Measurements from ENCODE around the gene SLC7A4.
"Not testable (repeated sequence)": the region's sequence is repeated elsewhere in the genome, so short reads cannot be mapped to it uniquely, and the experiment has no call there.

Gene SLC7A4, protein sequence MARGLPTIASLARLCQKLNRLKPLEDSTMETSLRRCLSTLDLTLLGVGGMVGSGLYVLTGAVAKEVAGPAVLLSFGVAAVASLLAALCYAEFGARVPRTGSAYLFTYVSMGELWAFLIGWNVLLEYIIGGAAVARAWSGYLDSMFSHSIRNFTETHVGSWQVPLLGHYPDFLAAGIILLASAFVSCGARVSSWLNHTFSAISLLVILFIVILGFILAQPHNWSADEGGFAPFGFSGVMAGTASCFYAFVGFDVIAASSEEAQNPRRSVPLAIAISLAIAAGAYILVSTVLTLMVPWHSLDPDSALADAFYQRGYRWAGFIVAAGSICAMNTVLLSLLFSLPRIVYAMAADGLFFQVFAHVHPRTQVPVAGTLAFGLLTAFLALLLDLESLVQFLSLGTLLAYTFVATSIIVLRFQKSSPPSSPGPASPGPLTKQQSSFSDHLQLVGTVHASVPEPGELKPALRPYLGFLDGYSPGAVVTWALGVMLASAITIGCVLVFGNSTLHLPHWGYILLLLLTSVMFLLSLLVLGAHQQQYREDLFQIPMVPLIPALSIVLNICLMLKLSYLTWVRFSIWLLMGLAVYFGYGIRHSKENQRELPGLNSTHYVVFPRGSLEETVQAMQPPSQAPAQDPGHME

DNA sequence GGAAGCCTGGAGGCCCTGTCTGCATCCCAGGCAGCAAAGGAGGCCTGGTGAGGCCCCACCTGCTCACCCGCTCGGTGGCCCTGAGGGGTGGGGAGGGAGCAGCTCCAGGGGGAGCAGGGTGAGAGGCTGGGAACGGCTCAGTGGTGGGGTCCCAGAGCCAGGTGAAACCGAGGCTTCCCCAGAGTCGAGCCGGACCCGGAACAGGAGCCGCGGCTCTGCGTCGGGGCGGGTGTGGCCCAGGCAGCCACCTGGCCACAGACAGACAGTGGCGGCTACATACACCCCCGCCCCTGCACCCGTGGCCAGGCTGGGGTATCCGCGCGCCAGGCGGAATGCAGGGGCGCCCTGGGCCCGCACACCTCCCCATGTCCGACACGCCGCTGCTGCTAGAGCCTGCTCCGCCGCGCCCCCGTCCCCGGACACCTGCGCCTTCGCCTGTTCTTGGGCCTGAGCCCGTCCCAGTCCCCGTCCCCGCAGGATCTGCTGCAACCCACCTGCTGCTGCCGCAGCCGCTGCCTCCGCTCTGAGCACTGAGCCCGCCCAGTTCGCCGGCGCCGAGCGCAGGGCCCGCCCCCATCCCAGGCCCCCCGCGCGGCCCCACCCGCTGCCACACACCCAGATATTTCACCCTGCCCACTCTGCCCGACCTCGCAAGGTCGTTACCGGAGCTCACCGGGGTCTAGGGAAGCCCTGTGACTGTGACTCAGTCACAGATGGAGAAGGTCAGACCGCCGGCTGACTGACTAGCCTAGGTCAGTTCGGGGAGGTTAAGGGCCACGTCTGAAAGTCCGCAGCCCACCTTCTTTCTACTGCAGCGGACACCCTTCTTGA is at the start of gene SLC7A4:
Gene SLC7A4, minus strand, starts transcription at position 525 of the 831 bp plus-strand sequence. CDS start 749 bp downstream, outside the sequence.
- peak in 11 of 56 donors; percentile 2 to 59 (median 26) for DNase-seq

DNA sequence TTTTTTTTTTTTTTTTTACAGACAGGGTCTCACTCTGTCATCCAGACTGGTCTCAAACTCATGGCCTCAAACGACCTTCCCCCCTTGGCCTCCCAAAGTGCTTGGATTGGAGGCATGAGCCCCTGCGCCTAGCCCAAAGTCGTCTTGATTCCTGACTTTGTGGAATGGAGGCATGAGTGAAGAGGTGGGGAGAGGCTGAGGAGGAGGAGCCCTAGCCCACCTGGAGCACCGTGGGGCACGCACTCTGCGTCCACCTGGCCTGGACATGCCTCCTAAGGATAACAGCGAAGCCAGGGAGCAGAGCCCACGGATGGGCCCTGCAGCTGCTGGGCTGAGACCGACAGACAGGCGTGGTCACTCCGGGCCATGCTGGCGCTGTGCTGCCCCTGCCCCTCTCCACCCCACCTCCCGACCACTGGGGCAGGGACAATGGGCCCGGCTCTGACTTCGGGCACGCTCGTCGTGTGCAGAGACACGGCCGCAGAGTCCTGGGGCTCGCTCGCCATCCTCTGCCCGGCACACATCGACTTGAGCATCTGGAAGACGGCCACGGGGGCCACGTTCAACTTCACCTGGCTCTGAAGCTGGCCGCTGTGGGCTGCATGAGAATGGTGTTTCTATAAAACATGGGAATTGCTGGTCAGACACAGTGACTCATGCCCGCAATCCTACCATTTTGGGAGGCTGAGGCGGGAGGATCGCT is 48.2 kb upstream of the SLC7A4 start:
- no peak for DNase-seq

DNA sequence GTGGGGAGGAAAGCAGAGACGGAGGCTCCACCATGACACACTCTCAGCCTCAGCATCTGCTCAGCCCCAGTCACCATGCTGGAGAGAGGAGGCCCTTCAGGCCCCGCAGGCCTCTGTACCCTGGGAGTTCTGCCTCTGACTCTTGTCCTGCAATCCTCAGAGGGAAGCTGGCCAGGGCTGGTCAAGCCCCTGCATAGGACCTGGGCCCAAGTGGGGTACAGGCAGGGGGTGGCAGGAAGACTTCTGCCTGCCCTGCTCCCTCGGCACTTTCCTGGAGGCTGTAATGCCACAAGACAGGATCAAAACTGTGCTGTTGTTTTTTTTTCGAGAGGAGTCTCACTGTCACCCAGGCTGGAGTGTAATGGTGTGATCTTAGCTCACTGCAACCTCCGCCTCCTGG is 47.1 kb upstream of the SLC7A4 start:
- no peak for DNase-seq

DNA sequence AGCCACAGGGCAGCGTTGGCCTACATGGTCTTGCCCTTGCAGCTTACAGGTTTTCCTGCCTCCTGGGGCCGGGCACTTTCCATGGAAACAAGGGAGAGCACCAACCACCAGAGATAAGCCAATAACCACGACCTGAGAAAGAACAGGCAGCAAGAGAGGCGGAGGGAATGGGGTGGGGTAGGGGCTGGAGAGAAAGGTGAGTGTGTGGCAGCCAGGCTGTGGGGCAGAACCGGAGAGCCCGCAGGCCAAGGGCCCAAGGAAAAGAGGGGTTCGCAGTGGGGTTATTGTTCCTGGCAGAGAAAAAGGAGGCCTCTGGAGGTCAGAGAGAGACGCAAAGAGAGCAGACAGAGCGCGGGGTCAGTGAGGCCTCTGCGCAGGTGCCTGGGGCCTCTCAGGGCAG is 46.6 kb upstream of the SLC7A4 start:
- no peak for DNase-seq

DNA sequence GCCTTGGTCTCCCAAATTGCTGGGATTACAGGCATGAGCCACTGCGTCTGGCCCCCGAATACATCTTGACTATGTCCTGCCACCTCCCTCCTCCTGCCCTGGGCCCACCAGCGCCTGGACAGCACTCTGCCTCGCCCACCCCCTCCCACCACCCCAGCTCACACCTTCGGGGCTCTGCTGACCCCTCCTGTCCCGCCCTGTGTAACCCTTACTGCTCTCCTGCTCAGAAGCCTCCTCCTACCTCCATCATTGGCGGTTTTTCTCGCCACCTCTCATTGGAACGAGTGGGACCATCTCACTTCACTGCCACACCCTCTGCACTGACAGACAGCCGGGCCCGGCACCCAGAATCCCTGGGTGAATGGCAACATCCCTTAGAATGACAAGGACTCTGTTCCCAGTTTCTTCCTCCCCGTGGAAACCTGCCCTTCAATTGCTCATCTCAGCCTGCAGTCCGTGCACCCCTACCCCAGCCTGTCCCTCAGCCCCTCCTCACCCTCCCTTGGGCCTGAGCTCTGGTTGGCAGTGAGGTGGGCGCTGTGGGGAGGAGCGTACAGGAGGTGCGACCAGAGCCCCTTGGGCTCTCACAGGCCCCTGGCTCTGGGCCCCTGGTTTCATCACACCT is 45.6 kb upstream of the SLC7A4 start:
- no peak for DNase-seq

DNA sequence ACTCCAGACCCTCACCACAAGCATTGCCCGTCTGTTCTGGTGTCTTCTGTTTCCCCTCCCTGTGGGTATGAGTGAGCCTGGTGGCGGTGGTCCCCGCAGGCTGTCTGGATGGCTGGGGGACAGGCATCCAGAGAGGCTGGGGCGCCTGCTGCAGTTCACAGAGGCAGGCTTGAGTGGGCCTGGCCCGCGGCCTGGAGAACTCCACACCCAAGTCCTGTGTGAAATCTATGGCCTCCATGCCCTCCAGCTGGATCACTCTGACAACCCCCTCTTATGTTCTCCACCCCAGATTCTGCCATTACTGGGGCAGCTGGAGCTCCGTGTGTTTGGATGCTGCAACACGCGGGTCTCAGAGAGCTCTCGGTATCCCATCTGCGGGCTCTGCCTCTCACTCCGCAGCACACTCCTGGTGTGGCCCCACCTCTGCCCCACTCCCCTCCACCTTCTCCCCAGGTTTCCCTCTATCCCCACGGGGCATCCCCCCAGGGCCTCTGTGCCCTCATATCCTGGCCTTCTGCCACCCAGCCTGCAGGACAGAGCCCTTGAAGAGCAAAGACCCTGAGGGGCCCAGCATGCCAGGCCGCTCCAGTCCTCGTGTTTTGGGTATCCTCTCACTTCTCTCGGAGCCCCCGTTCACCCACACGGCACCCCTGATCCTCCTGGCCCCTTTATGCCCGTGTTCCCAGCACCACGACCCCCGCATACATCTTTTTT is 44.7 kb upstream of the SLC7A4 start:
- DNase-seq, result no peak

DNA sequence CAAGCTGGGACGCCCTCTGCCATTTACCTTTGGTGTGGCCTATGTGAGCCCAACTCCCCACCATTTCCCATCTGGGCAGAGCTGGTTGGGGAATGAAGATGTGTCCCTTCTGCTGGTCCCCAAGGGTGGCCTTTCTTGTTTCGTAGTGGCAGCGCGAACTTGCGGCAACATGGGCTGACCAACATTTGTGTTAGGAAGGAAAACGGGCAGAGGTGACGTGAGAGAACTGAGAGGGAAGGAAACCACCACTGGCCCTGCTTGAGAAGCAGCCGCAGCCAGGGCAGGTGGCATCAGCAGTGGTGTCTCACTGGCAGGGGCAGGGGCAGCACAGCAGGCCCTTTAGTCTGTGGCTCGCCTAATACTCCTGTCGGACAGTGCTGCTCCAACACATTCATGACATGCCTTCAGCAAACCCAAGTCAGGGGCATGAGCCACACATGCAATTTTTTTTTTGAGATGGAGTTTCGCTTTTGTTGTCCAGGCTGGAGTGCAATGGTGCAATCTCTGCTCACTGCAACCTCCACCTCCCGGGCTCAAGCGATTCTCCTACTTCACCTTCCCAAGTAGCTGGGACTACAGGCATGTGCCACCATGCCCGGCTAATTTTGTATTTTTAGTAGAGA is 43.3 kb upstream of the SLC7A4 start:
- DNase-seq, result no peak

DNA sequence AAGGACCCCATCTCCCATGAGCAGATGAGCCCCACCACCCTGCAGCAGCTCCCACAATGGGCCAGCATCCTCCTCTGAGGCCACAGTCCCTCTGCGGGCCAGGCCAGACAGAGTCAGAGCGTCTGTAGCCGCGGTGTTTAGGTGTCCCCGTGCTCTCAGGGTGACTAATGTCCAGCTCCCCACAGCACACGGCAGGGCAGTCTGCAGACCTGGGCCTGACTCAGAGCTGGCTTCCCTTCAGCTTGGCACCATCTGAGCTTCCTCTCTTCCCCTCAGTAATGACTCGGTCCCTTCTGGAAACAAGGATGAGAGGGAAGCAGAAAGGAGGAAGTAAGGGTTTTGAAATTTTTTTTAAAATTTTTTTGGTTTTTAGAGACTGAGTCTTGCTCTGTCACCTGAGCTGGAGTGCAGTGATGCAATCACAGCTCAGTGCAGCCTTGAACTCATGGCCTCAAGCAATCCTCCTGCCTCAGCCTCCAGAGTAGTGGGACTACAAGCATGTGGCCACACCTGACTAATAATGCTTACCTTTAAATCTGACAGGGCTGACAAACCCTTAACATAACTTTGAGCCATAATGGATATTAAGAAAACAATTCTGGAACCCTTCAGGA is 41.8 kb upstream of the SLC7A4 start:
- no peak for DNase-seq

DNA sequence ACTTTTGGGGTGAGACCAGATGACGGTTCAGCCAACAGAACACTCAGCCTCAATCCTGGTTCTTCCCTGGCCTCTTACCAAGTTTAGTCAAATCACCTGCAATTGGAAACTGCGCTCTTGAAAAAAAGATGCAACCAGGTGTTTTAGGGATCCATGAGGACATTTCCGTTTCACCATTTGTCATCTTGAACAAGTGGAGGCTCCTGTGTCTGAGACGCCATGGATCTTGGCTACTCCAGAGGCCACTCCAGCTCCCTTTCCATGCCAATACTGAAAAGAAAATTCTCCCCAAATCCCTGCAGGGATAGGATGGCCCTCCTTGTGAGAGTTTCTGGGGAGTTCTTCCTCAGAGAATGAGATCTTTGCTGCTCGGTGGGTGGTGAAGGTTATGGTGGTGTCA is 41.1 kb upstream of the SLC7A4 start:
- DNase-seq, result no peak

DNA sequence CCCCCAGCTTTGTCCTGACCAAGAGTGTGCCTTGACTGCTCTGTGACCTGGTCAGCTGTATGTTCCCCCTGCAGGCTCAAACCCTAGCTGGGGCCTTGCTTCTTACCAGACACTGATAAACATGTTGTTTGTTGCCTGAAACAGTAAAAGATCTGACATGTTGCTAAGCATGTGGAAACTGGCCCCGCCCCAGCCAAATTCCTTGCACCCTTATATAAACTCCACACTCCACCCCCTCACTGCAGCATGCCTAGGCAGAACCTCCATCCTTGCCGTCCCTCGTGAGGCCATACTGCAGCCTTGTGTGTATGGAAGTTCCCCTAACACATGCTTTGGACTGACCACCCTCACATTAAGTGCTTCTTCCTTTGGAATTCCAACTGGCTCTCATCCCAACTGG is 40.7 kb upstream of the SLC7A4 start:
- DNase-seq, result no peak

DNA sequence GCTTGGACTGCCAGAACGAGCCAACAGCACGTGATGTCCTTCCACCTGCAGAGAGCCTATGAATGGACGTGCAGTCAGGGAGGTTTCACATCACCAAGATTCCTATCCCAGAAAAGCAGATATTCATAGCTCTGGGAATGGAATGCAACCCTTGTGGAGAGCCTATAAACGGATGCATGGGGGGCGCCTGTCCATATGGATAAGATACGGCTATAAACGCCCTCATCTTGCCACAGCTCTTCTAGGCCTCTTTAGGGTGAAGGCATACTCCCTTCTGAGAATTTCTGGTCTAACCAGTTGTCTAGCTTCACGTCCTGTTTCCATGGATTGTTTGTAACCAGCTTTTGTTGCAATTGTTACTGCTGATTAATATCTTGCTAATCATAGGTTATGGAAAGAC is 39.4 kb upstream of the SLC7A4 start:
- DNase-seq, result not testable (repeated sequence)

DNA sequence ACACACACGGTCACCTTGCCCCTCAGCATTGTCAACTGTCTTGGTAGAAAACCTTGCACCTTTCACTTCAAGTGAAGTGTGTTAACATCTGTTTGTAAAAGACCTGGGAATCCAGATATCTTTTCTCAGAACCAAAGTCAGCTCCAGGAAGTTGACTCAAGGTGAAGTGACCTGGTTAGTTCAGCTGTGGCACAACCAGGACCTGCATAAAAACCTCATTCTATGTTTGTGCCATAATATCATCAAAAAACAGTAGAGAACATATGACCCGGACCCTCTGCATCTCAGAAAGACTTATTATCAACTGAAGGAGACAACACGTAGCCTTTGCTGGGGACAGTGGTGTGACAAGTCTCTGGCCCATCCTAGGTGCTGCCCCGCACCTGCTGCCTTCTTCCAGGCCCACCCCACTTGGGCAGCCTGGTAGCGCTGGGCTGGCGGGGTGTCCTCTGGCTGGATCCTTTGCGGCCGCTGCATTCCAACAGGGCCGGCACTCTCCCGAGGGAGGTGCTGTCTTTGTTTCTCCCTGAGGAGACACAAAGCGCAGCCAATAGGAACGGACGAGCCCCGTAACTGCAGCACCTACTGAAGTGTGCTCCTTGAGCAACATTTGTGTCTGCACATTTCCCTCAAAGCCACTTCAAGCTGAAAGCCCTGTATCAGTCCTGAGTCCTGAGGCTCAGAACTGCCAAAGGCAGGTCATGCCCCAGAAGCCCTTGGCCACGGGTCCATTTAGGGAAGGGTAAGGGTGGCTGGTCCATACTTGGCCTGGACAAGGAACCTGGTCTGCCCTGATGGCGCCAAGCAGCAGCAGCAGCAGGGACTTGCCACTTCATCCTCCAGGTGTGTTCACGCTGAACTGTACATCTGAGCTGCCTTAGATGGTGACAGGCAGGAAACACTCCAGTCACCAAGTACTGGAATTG is 38.6 kb upstream of the SLC7A4 start:
- DNase-seq, result no peak

DNA sequence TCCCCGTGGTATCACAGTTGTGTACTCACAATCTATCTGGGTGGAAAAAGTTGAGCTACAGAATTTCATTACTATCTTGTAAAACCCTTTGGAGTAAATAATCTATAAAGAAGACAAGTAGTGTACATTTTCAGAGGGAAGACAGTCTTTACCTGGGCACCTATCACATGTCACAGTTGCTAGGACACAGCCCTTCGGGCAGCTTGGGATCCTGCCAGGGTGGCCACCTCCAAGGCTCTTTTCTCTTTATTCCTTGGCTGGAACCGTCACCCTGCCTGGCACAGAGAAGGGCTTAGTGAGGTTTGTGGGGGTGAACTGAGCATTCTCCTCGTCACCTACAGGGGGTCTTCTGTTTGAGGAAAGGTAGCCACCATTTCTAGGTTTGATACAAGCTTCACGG is 37.0 kb upstream of the SLC7A4 start:
- DNase-seq, result no peak

DNA sequence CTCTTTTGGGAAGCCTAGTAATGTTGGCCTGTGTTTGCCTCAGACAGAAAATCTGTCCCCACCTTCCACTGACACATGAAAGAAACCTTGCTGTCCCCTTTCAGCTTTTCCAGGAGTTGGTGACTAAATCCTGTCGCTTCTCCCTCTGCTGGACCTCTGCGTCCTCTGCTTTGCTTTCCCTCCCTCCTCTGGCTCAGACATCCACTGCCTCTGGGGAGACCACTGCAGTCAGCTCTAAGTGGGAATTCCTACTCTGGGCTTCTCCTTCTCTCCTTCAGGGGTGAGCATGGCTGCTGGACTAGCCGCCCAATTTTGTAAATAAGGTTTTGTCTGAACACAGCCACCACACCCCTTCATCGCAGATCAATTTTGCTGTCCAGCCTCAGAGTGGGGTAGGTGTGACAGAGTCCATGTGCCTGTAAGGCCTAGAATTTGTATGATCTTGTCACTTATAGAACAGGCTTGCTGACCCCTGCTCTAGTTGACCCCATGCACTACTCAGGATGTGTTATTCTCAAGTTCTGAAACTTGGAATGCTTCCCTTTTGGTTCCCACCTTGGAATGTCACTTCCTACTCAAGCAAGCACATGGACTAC is 36.4 kb upstream of the SLC7A4 start:
- DNase-seq, result no peak

DNA sequence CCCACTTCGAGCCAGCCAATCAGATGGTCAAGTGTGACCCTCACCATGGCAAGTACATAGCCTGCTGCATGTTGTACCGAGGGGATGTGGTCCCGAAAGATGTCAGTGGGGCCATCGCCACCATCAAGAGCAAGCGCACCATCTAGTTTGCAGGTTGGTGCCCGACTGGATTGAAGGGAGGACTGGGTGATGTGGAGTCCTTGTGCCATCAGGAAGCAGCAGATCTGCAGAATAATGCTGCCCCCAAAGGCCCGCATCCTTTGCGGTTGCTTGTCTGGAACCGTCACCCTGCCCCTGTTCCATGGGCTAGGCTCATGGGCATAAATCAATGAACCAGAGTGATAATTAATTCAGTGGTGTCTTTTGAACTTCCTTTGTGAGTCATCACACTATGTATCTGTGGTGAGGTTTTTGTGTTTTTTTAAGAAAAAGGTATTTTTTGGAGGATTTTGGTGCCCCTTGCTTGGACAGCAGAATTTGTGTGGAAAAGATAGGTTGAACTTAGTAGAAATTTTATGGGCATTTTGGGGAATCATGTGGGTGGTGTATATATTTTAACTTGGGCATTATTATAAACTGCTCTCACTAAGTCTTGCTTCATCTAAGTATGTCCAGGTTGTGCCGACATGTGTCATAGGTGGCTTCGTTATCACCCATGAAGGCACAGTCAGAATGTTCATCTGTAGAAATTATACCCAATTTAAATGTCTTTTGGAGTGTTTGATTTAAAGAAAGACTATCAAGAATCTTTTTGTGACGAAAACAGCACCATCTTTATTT is 35.7 kb upstream of the SLC7A4 start:
- no peak for DNase-seq

DNA sequence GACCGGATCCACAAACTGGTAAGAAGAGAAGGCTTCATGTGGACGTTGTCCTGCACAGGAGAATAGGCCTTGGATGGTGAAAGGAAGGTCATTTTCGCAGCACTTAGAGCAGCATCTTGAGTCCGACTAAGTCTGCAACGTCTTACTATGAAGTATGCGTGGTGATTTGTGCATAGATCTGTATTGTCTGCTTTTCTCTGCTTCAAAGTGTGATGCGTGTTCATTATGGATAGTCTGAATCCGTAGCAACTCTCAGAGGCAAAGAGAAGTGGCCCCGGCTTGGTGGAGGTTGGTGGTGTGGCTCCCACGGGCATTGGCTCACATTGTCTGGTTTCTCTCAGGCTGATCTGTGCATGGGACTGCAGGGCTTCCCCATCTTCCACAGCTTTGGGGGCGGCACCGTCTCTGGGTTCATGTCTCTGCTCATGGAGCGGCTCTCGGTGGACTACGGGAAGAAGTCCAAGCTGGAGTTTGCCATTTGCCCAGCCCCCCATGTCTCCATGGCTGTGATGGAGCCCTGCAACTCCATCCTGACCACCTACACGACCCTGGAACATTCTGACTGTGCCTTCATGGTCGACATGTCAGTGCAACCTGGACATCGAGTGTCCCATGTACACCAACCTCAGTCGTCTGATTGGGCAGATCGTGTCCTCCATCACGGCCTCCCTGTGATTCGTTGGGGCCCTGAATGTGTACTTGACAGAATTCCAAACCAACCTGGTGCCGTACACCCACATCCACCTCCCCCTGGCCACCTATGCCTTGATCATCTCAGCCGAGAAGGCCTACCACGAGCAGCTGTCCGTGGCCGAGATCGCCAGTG is 34.9 kb upstream of the SLC7A4 start:
- DNase-seq, result no peak
